Measurements from ENCODE around the gene SLX4IP.

Gene SLX4IP

DNA sequence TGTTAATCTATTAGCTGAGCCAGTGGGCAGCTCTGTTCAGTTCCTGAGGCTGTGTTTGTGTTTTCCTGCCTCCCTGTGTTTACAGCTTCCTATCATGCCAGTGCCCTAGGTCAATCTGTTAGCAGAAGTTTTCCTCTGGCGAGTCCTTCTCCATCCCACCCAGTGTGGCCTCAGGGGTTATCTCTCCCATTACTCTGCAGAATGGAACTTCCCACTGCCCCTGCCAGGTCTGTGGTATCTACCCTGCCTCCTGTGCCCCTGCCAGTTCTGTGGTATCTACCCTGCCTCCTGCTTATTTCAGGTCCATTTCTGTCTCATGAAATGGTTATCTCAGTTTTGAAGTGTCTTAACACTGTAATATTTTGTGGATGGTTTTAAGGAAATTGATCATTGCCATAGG, 63.1 kb downstream of the SLX4IP start:
- no peak for DNase-seq

DNA sequence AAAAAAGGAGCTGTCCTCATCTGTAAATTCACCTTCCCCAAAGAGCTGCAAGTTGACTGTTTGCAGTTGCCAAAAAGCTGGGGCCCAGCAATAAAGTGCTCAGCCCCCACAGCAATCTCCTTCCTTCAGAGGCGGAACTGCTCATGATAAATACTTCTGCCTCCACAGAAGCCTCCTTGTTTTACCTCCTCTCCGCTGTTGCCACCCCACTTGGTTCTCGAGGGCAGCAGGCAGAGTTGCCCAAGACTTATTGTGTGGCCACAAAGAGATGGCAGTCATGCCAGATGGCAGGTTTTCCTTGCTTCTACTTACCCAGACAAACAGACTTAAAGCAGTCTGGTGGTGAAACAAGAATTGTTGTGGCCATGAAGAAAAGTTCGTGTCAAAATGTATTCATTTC, 66.3 kb downstream of the SLX4IP start:
- peak in 1 of 2 donors; percentile 26 for DNase-seq

- DNase-seq: peak in 1 of 2 donors; percentile 33
Observed at GRCh38 chr20:10502098-10502526, 67.0 kb downstream of the SLX4IP start.

DNA sequence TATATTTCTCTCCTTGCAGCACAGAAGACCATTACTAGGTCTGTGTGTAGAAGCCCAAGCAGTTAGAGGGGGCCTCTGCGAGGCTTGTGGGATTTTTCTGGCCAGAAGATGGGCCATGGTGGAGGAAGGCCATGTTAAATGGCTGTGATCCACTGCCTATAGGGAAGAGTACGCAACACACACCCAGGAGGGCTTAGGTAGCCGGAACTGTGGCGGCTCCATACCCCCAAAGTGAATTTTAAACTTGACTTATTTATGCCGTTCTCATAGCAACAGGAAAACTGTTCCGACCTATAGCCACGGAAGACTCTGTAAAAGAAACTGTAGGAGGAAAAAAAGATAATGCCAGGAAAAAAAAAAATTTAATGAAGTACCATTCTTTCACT, 69.5 kb downstream of the SLX4IP start:
- no peak for DNase-seq

DNA sequence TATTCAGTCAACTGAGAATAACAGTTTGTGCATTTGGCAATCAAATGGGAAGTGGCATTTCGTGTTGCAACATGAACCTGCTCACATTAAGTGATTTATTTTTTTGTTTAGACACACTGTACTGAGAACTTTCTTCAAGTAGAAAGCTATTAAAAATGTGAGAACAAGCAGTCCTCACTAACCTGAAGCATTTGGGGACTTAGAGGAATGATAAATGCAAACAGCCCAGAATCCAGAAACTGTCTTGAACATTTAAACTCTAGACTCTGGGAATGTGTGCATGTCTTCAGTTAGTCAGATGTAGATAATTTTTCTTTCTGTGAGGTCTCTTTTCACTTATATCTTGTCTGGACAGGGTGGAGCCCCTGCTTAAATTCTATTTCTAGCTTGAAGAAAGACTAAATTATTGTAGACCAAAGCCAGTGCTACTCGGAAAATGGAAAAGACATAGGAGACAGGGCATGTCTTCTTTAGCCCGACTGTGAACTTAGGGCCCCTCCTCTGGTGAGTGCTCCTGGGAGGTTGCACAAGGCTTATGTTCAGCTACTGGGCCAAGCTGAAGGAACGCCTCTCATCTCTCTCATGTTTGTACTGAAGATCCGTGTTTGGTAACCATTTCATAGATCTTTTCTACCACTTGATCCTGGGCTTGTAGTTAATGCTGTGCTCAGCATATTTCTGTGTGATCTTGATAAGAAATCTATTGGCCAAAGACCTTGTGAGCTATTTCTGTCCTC, 70.1 kb downstream of the SLX4IP start:
- no peak for DNase-seq

- no peak for DNase-seq
Observed at GRCh38 chr20:10505827-10506226, 70.7 kb downstream of the SLX4IP start.

DNA sequence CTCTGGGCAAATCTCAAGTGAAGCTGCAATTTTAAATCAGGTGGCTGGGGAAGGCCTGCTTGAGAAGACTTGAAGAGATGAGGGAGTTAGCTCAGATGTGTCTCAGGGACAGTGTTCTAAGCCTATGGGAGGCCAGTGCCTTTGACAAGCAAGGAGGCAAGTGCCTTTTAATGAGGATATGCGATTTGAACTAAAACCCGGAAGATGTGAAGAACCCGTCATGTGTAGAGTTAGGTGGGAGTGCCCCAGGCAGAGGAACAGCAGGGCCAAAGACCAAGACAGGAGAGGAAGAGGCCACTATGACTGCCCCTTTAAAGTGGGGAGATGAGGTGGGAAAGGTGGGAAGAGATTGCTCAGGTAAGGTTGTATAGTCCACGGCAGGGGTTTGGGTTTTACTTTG, 71.9 kb downstream of the SLX4IP start:
- DNase-seq: no peak

- no peak for DNase-seq
Observed at GRCh38 chr20:10508060-10508459, 73.0 kb downstream of the SLX4IP start.

DNA sequence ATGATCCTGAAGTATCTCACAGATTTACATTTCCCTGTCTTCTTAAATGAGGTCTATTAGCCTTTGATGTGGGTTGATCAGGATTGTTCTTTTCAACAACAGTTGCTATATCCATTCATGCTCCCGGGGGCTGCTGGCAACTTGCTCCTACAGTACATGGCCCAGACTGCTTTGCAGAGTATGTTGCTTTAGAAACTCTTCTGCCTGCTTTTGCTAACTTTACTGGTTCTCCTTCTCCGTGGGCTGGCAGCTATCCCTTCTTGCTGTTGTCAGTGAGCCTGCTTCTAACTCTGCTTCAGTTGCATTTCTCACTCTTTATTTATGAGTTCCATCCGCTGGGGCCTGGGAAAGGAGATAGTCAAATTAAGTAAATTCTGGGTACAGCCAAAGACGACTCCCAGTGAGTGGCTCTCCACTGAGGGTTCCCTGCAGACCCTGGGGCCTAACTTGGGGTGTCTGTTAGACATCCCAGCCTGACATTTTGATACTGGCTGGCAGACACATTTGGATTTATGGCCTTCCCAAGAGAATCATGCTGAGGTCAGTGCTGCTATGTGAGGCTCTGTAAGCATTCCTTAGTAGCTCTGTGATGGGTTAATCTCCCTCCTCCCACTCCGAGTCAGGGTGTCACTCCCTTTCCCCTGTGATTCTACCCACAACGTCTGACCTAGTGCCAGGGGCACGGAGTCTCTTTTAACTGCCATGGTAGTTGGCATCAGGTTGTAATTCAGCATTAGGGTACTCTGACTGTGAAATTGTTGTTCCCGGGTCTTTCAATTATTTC, 73.6 kb downstream of the SLX4IP start:
- DNase-seq: no peak

GRCh38 chr20:10509376-10509775, 74.3 kb downstream of the SLX4IP start:
- no peak for DNase-seq

DNA sequence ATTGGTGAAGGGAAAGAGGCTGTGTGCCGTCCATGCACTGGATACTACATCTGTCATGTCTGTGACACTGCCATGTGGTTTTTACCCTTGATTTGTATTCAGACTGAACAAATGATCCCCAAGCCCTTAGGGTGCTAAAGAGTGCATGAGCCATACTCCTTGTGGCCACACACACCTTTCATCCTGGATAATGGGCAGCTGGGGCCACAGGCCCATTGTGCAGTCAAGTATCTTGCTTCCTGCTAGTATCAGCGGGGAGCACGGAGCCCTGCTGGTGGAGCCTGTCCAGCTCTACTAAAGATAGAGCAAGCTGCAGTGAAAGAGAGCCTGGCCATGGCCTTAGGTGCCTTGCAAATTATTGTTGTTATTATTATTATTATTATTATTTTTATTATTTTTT, 75.1 kb downstream of the SLX4IP start:
- DNase-seq: no peak

- DNase-seq: no peak
Observed at GRCh38 chr20:10511170-10511508, 76.0 kb downstream of the SLX4IP start.

DNA sequence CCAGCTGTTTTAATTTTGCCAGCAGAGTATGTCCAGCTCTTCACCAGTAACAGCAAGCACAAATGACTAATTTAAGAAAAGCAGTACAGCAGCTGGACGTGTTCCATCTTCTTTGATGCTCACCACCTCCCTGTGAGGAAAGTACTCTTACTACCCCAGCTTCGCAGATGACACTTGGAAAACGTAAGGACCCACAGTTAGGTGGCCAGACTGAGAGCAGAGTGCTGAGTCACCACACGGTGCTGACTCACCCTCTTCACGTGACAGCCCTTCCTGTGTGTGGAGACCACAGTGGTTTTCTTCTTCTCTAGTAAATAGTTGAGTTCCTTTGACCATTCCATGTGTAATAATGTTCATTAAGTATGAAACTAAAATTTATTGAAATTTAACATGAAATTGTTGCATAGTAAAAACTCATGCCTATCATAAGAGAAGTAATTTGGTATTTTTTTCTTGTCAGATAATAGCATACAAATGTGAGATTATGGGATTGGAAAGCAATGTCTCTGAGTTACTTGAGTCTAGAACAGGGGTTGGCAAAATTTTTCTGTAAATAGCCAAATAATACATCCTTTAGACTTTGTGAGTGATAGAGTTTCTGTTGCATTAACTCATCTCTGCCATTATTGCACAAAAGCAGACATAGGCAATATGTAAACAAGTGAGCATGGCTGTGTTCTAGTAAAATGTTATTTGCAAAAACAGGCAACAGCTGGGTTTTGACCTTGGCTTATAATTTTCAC, 76.6 kb downstream of the SLX4IP start:
- DNase-seq: peak; percentile 67 to 74

- no peak for DNase-seq
Observed at GRCh38 chr20:10513061-10513460, 78.0 kb downstream of the SLX4IP start.

DNA sequence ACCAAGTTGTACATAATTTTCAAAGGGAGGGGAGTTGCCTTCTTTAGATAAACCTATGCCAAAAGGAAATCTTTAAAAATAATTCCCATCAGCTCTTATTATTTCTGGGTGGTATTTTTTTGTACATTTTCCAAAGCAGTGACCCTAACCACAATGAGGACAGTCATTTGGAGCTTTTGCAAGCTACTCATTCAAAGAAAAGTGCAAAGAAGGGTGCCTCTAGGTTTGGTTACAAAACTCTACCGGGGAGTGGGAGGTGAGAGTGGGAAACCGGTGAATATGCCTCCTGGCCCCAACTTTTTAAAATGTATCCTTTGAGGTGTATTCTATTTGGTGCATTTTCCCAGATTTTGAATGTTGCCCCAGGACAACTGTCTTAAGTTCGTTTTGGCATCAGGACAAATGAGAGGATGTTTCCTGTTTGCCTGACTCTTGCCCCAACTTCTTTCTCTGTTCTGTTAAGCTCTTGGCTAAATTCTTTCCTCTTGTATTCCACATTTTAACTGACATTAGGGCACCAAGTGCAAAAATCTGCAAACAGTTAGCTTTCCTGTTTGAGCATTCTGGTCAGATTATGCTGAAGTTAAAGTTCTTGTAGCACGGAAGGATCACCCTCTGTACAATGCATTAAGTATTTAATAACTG, 78.9 kb downstream of the SLX4IP start:
- no peak for DNase-seq

DNA sequence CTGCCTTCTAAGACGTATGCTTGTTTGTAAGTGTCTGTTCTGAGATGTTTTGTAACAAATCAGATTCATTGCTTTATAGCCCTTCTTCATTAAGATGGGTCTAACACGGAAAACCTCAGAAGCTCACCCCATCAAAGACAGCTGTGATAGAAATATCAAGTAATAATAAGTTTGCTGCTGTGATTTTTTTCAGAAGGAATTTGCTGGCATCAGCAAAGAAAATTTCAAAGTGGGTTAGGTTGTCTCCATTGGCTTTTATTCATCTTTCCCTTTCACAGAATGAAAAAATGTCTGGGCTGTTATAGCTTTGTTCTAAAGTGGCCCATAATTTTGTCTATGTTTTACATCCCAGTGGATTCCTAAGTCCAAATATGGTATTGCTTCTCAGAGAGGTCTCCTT, 81.4 kb downstream of the SLX4IP start:
- no peak for DNase-seq

- peak in 1 of 2 donors; percentile 9 for DNase-seq
Observed at GRCh38 chr20:10519361-10520046, 84.4 kb downstream of the SLX4IP start.

- DNase-seq: no peak
Observed at GRCh38 chr20:10520528-10520927, 85.4 kb downstream of the SLX4IP start.

DNA sequence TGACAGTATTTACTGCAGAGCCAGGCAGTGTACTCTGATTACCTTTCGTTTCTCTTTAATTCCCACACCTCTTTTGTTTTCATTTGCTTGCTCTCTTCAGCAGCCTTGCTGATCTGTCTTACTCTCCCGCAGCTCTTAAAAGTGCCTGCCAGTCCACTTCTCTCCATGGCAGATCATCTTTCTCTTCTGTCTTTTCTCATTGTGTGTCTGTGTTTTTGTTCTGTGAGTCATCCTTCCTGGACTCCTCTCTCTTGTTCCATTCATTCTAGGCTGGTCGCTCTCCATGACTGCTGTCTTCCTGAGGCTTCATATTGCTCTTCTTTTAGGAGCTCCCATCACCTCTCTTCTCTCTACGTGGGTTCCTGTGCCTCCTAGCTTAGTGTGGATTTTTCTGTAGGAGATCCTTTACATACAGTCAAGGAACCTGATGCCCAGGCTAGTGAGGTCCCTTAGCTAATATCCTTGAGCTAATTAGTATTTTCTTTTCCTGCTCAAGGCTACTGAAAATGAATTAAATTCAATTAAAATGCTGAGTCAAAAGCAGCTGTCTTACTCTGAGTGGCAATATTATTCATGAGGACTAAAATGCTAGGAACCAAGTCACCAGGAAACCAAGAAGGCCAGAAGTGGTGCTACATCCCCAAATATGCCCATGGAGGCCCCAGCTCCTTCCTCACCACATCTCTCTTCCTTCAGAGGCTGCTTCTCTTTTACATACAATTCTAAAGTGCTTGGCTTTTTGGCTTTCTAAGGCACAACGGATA, 86.1 kb downstream of the SLX4IP start:
- no peak for DNase-seq

- no peak for DNase-seq
Observed at GRCh38 chr20:10521836-10522235, 86.7 kb downstream of the SLX4IP start.

DNA sequence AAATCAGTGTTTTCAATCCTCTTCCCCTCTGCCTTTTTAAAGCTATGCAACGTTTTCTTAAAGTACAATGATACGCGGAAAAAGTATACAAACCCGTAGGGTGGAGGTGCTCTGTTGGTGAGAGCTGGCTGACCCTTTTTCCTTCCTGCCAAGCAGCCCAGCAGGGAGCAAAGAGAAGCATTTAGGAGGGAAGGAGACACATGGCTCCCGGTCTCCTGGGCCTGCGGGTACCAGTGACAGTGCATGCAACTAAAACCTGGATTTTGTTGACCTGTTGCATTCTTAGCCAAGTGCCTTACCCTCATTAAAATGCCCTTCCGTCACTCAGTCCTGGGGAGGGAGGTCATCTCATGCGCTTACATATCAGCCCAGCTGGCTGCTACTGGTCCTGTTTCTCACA, 87.2 kb downstream of the SLX4IP start:
- DNase-seq: no peak

GRCh38 chr20:10523443-10523842, 88.3 kb downstream of the SLX4IP start:
- no peak for DNase-seq

Data from CD4-positive, alpha-beta T cell treated with Interferon alpha-2 for 1 hour (primary cell).